ENCODE results near the gene UNC5C.
A peak's percentile ranks its signal among the peaks of the same experiment; 100 is the strongest.
"Not testable (repeated sequence)": the region's sequence is repeated elsewhere in the genome, so short reads cannot be mapped to it uniquely, and the experiment has no call there.

Gene UNC5C

GRCh38 chr4:95181996-95182306 lies 366.8 kb downstream of the UNC5C start:
- DNase-seq (ENCODE audit: low read depth, low spot score): no peak

DNA sequence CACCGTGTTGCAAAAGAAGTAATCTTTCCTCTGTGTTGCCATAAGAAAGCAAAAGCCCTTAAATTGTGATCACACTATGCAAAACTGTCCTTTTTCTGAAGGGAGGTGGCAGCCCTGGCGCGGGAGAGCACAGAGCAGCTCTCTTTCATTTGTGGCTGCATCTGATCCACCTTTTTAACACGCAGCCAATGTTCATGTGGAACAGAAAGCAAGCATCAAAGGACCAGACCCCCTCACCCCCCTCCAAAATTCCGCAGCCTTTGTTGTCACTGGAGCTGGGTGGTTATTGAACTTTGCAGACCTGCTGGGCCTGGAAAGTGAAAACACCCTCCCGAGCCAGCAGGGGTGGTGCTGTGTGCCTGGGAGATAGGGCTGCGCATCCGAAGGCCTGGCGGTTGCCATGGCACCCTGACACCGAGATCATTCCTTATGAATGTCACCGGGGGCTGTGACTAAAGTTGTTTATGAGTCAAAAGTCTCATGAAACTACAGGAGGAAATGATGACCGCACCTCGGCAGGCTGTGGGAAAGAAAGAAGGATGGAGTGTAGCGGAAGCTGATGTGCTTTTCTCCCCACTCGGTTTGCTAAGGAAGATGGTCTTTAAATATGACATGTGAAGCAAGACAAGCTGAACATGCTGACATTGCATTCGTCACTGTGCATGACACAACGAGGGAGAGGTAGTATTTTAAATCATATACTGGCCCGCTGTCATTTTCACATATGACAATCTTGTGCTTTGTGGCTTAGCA lies 367.4 kb downstream of the UNC5C start:
- peak; percentile 75 for DNase-seq (ENCODE audit: low read depth, low spot score)

DNA sequence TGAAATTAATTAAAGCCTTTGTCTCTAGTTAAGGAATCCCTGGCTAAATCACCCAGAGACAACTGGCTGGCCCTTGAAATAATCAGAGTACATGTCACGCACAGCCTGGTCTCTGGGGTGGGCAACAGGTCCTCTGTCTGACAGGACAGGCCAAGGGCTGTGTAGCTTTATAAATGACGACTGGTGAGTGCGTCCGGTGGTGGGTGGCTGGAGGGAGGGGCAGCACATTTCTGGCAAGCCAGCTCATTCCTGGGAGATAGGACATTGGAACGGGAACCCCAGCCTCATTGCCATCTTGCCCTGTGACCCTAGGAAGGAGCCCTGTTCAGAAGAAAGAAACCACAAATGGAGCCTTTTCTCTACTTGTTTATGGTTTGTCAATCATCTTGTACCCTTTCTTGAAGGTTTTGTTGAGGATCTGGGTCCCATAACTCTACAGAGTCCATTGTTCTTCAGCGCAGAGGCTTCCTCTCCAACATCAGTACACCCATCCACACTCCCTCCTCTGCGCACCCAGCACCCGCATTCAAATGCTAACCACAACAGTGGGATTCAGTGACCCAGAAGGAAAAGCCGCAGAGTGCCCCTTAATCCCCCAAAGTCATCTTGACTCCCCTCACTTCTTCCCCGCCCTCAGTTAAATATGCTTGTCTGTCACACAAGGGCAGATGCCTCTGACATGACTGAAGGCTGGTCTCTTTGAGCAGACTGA lies 368.1 kb downstream of the UNC5C start:
- no peak for DNase-seq (ENCODE audit: low read depth, low spot score)

DNA sequence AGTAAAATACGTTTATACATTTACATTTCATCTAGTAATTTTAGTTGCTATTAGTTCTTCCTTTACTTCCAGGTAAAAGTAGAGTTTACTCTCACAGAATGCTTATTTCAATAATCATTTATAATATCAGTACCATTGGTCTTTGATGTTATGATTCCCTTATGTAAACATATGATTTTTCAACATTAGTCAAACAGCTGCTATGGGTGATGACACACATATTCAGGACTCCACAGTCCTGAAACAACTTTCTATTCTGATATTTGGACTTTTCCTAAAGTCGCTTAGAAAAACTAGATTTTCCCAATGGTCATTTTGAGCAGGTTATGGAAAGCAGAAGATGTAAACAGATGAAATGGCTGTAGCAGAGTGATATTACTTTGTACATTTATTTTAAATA lies 369.8 kb downstream of the UNC5C start:
- DNase-seq (ENCODE audit: low read depth, low spot score): no peak

- not testable (repeated sequence) for DNase-seq (ENCODE audit: low read depth, low spot score)
Observed at GRCh38 chr4:95171377-95171776, 377.4 kb downstream of the UNC5C start.

- no peak for DNase-seq (ENCODE audit: low read depth, low spot score)
Observed at GRCh38 chr4:95170176-95170575, 378.6 kb downstream of the UNC5C start.

DNA sequence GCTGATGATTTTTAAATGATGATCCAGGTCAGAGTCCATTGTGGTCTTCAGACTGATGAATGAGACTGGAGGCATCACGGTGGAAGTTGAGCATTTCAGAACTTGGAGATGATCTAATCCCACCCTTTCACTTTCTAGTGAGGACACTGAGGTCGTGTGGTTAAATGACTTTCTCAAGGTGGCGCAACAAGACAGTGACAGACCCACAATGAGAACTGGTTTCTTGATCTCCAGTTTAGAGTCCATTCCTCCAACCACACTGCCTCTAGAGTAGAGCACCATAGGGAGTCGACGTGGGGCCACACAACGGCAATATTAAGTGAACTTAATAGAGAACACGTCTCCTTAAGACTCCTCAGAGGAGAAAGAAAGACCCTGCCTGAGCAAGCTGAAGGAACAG lies 381.0 kb downstream of the UNC5C start:
- DNase-seq (ENCODE audit: low read depth, low spot score): no peak

DNA sequence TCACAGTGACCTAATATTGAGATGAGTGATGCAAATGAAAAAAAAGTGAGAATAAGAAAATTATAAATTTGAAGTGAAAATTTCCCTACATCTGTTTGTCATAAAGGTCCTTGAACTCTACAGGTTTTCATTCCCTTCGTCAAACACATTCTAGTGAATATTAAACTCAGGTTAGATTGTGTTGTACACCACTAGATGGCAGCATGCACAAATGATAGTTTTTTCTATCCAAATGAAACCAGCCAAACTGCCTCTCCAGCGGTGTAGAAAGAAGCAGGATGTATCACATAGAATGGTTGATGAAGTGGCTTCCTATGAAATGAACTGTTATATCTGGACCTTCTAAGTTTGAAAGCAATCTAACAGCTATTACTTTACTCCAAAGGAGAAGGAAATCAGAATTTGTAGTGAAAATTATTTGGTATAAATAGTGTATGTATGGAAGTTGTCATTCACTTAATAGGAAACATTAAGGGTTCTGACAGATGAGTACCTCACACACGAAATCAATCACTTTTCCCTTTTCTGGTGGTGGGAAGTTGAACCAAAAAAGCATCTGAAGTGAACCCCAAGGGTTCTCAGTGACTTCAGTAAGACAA lies 382.7 kb downstream of the UNC5C start:
- peak; percentile 83 for DNase-seq (ENCODE audit: low read depth, low spot score)

GRCh38 chr4:95162867-95163266 lies 385.9 kb downstream of the UNC5C start:
- DNase-seq (ENCODE audit: low read depth, low spot score): no peak

DNA sequence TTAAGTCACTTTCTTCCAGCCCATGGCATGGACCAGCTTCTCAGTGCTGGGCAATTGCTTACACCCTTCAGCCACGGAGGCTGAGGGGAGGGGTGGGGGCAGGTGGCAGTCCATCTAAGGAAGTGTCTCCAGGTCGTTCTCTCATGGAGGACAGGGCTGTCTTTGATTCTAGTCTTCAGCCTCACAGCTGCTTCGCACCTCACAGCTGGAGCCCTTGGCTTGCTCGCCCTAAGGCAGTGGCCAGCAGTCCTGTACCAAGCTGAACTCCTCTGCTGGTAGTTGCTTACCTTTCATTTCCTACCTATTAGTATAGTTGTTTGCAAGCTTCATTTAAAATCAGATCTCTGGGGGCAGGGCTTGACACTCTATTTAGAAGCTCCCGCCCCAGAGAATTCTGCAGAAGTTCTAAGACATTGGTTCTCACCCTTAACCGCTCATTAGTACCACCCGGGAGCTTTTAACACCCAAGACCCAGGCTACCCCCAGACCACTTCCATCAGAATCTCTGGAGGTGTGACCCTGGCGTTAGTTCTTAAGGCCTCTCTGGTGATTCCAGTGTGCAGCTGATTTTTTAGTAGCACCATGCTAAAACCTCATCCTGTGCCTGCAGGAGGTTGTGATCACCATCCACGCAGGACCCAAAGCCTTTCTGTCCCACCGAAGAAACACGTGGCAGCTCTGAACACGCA lies 386.8 kb downstream of the UNC5C start:
- no peak for DNase-seq (ENCODE audit: low read depth, low spot score)

DNA sequence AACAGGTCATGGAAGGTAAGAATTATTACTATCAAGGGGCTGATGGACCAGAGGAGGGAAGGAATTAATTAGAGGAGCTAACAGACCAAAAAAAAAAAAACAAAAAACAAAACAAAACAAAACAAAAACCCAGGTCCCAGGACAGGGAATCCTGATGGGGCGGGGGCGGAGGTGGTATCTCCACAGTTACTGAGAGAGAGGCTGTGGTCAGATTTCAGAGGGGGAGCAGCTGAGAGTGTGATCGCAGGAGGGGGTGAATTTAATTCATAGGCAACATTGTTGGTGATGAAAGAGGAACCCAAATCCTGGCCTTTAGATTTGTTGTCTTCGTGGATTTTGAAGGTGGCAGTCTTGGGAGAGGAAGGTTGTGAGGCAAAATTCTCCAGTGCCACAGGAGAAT lies 389.4 kb downstream of the UNC5C start:
- no peak for DNase-seq (ENCODE audit: low read depth, low spot score)

GRCh38 chr4:95158626-95159025 lies 390.1 kb downstream of the UNC5C start:
- DNase-seq (ENCODE audit: low read depth, low spot score): no peak

- no peak for DNase-seq (ENCODE audit: low read depth, low spot score)
Observed at GRCh38 chr4:95158045-95158444, 390.7 kb downstream of the UNC5C start.

GRCh38 chr4:95157596-95157995 lies 391.2 kb downstream of the UNC5C start:
- DNase-seq (ENCODE audit: low read depth, low spot score): no peak

- no peak for DNase-seq (ENCODE audit: low read depth, low spot score)
Observed at GRCh38 chr4:95156452-95156765, 392.4 kb downstream of the UNC5C start.

DNA sequence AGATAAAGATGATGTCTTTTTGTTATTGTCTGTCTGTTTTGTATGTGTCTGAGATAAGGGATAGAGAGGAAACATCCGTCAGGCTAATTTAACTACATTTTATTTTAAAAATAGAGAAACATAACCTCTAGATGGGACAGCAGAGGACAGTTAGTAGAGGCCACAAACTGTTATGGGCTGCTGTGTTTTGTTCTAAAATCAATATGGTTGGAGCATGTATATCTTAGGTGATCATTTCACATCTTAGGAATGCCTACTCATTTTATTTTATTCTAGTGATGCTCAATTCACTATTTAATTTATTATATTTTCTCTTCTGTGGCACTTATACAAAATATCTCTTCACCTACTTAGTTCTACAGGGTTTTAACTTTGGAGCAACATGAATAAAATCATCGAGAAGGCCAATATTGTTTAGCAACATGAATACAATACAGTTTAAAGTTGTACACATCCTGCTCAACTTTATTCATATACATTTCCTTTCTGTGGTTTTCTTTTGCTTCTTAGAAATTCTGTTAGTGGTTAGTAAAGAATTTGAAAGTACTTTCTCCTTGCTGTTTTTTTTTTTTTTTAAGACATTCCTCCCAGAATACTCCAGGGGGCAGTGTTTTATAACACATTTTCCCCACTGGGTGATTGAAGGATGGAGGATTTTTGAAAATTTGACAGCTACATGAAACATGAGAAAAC lies 392.9 kb downstream of the UNC5C start:
- peak; percentile 57 for DNase-seq (ENCODE audit: low read depth, low spot score)

DNA sequence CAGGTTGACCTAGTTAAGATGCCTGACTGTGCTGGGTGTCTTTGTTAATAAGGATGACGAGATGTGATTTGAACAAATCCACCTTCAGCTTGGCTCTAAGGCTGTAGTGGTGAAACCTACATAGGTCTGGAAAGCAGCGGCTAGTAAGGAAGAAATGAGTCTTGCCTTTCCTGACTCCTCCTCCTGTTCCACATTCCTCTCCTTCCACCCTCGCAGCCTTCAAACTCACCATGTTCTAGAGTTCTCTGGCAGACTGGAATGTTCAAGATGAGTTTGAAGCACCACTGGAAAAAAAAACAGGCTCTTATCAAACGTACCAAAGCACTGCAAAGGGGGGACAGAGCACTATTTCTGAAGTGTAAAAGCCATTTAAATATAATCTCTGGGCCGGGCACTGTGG lies 395.6 kb downstream of the UNC5C start:
- no peak for DNase-seq (ENCODE audit: low read depth, low spot score)

GRCh38 chr4:95151255-95151654 lies 397.5 kb downstream of the UNC5C start:
- no peak for DNase-seq (ENCODE audit: low read depth, low spot score)

- no peak for DNase-seq (ENCODE audit: low read depth, low spot score)
Observed at GRCh38 chr4:95142932-95143331, 405.8 kb downstream of the UNC5C start.

DNA sequence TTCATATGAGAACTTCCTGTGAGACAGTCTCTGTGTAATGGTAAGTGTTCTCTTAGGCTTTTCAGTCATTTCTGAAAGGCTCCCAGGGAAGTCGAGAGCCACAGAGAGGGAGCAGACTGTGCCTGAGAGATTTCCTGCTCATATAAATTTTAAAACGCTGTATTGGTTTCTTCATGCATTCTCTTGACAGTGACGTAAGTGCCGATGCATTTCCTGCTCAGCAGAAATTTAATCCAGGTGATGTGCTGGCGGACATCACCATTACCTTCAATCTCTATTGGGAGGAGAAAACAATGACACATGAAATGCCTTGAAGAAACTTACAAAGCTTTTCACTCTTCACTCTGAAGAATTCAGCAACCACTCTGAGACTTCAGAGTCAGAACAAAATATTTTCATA lies 407.4 kb downstream of the UNC5C start:
- no peak for DNase-seq (ENCODE audit: low read depth, low spot score)

GRCh38 chr4:95139424-95139823 lies 409.3 kb downstream of the UNC5C start:
- not testable (repeated sequence) for DNase-seq (ENCODE audit: low read depth, low spot score)

DNA sequence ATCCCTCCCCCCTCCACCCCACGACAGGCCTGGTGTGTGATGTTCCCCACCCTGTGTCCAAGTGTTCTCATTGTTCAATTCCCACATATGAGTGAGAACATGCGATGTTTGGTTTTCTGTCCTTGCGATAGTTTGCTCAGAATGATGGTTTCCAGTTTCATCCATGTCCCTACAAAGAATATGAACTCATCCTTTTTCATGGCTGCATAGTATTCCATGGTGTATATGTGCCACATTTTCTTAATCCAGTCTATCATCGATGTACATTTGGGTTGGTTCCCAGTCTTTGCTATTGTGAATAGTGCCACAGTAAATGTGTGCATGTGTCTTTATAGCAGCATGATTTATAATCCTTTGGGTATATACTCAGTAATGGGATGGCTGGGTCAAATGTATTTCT lies 414.8 kb downstream of the UNC5C start:
- DNase-seq (ENCODE audit: low read depth, low spot score): not testable (repeated sequence)

All from astrocyte of the hippocampus (primary cell).